Measurements from ENCODE around the gene TCF4. TPM values are rescaled to one million over a fixed set of nuclear protein-coding genes. Genes with fewer than 3 reads are reported as not detected.

The TCF4 gene
- total RNA-seq, 4 donors from 2014 or later, result 30.3 to 51.1 (median 40.1) TPM

DNA sequence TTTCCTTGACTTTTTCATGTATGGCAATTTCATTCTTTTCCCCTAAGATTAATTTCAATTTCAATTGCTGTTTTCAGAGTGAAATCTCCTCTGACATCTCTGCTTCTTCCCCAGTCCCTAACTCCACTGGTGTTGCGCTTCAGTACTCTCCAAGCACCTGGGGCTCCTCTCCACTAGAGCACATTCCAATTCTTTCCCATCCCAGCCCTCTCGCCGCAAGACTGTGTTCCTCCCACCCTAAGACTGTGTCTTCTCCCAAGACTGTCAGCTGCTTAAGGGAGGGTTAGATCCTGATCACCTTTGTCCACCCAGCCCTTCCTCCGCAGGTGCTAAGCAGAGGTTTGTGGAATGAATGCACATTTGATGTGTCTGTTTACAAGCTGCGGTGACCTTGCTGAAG is 373.0 kb downstream of the TCF4 start:
- TF ChIP-seq POLR2AphosphoS5 (IDR thresholded peaks at IDR 0.05) (no peak), EP300 (IDR thresholded peaks at IDR 0.05; ENCODE audit: low read depth) (no peak), POLR2A (IDR thresholded peaks at IDR 0.05) (no peak)
- TF ChIP-seq, protein P1, sequence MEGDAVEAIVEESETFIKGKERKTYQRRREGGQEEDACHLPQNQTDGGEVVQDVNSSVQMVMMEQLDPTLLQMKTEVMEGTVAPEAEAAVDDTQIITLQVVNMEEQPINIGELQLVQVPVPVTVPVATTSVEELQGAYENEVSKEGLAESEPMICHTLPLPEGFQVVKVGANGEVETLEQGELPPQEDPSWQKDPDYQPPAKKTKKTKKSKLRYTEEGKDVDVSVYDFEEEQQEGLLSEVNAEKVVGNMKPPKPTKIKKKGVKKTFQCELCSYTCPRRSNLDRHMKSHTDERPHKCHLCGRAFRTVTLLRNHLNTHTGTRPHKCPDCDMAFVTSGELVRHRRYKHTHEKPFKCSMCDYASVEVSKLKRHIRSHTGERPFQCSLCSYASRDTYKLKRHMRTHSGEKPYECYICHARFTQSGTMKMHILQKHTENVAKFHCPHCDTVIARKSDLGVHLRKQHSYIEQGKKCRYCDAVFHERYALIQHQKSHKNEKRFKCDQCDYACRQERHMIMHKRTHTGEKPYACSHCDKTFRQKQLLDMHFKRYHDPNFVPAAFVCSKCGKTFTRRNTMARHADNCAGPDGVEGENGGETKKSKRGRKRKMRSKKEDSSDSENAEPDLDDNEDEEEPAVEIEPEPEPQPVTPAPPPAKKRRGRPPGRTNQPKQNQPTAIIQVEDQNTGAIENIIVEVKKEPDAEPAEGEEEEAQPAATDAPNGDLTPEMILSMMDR (IDR thresholded peaks at IDR 0.05), result no peak
- DNase-seq, result no peak
- in situ Hi-C loops (cut with MboI; ENCODE audit: low pct_ligation_motif_present in 1 of 4, low pct_unique_long_range_greater_than_20kb in 1 of 4, low sequenced_read_pairs in 3 of 4) (loop anchor here in 1 of 4 donors (25.0 kb wide), 1 partner anchor 1372 kb away; no protein-coding TSS in a partner anchor), intact Hi-C loops (cut with DNase I; ENCODE audit: low total_unique reads) (no loop called here)
- H3K4me3 ChIP-seq, result no peak overlapping the region
- no peaks in the 10 kb centered on the region for H3K9me3 ChIP-seq
- no peaks in the 10 kb centered on the region for H3K27me3 ChIP-seq
- WGBS, 2 donors (ENCODE audit: low coverage in 1 of 2), result 77 to 84% methylated on average over 3 to 5 of the region's 5 CpGs
- no peak overlapping the region for H3K27ac ChIP-seq
- no peaks in the 10 kb centered on the region for H3K4me1 ChIP-seq
- H3K36me3 ChIP-seq, result no peaks in the 10 kb centered on the region

DNA sequence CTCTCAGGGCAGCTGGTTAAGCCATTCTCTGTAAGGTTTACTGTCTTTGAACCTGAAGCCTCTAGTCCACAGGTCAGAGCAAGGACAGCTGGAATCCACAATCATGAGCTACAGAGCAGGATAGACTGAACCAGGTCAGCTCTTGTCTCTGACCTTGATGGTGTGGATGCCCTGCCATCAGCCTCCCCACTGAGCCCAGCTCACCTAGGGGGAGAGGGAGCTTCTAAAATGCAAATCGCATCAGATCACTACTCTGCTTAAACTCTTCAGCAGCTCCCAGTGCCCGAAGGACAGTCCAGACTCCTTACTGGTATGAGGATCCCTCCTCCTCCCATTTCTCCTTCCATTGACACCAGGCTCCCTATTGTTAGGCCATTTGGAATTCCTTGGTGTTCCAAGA is 373.5 kb downstream of the TCF4 start:
- no peak overlapping the region for H3K27ac ChIP-seq
- DNase-seq, result no peak
- no peaks in the 10 kb centered on the region for H3K27me3 ChIP-seq
- H3K4me3 ChIP-seq, result no peak overlapping the region
- in situ Hi-C loops (cut with MboI; ENCODE audit: low pct_ligation_motif_present in 1 of 4, low pct_unique_long_range_greater_than_20kb in 1 of 4, low sequenced_read_pairs in 3 of 4), result loop anchor here in 1 of 4 donors (25.0 kb wide), 1 partner anchor 1373 kb away; no protein-coding TSS in a partner anchor
- 57% methylated on average over 2 of the region's 2 CpGs; no CpG with 5 or more reads in 1 of the 2 donors for WGBS, 2 donors (ENCODE audit: low coverage in 1 of 2)
- TF ChIP-seq EP300 (IDR thresholded peaks at IDR 0.05; ENCODE audit: low read depth) (no peak), POLR2A (IDR thresholded peaks at IDR 0.05) (no peak), POLR2AphosphoS5 (IDR thresholded peaks at IDR 0.05) (no peak)
- TF ChIP-seq, protein P1 (IDR thresholded peaks at IDR 0.05), result no peak
- H3K36me3 ChIP-seq, result no peaks in the 10 kb centered on the region
- H3K9me3 ChIP-seq, result no peaks in the 10 kb centered on the region
- no peaks in the 10 kb centered on the region for H3K4me1 ChIP-seq
- intact Hi-C loops (cut with DNase I; ENCODE audit: low total_unique reads), result no loop called here

DNA sequence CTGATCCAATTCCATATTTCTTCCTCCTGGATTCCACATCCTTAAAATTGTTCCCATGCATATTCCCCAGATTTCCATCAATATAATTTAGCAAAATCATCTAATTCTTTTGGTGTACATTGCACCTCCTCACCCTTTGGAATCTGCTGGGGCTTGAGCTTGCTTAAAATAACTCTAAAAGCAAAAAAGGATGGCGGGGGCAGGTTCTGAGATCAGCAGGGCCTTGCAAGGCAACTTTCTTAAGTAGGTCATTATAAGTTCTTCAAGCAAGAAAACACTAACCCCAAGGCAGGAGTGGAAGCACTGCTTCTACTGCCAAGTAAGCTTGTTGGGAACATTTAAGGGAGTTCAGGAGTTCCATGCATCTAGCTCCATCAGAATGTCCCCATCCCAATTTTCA is 374.4 kb downstream of the TCF4 start:
- no peak overlapping the region for H3K4me3 ChIP-seq
- no peaks in the 10 kb centered on the region for H3K36me3 ChIP-seq
- intact Hi-C loops (cut with DNase I; ENCODE audit: low total_unique reads), result no loop called here
- in situ Hi-C loops (cut with MboI; ENCODE audit: low pct_ligation_motif_present in 1 of 4, low pct_unique_long_range_greater_than_20kb in 1 of 4, low sequenced_read_pairs in 3 of 4), result loop anchor here in 1 of 4 donors (25.0 kb wide), 1 partner anchor 1374 kb away; no protein-coding TSS in a partner anchor
- 67 to 70% methylated on average over 1 of the region's 1 CpG for WGBS, 2 donors (ENCODE audit: low coverage in 1 of 2)
- no peaks in the 10 kb centered on the region for H3K9me3 ChIP-seq
- DNase-seq, result no peak
- H3K27ac ChIP-seq, result no peak overlapping the region
- no peaks in the 10 kb centered on the region for H3K4me1 ChIP-seq
- TF ChIP-seq POLR2A (IDR thresholded peaks at IDR 0.05) (no peak), POLR2AphosphoS5 (IDR thresholded peaks at IDR 0.05) (no peak), EP300 (IDR thresholded peaks at IDR 0.05; ENCODE audit: low read depth) (no peak)
- TF ChIP-seq, protein P1 (IDR thresholded peaks at IDR 0.05), result no peak
- no peaks in the 10 kb centered on the region for H3K27me3 ChIP-seq

DNA sequence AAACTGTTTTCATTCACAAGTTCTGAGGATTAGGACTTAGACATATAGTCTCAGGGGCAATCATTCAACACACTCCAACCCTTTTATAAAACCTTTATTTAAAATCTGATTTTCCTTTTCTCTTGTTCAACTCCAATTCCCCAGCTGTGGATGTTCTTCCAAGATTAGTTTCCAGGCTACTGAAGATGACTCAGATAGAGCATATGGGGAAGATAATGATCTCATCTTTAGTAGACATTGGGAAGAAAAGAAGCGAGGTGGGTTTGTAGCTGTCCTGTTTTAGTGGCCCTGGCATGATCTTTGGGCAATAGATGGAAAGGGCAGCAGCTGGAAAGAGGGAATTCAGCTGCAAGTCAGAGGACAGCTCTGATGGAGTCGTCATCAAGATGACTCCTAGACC is 381.1 kb downstream of the TCF4 start:
- no peaks in the 10 kb centered on the region for H3K36me3 ChIP-seq
- intact Hi-C loops (cut with DNase I; ENCODE audit: low total_unique reads), result no loop called here
- H3K27ac ChIP-seq, result no peak overlapping the region
- H3K27me3 ChIP-seq, result no peaks in the 10 kb centered on the region
- H3K4me3 ChIP-seq, result no peak overlapping the region
- no peak for DNase-seq
- TF ChIP-seq, protein P1 (IDR thresholded peaks at IDR 0.05), result no peak
- TF ChIP-seq POLR2A (IDR thresholded peaks at IDR 0.05), result no peak
- no peak for TF ChIP-seq EP300 (IDR thresholded peaks at IDR 0.05; ENCODE audit: low read depth)
- in situ Hi-C loops (cut with MboI; ENCODE audit: low pct_ligation_motif_present in 1 of 4, low pct_unique_long_range_greater_than_20kb in 1 of 4, low sequenced_read_pairs in 3 of 4), result loop anchor here in 1 of 4 donors (25.0 kb wide), 1 partner anchor 1380 kb away; no protein-coding TSS in a partner anchor
- 65 to 80% methylated on average over 2 of the region's 2 CpGs for WGBS, 2 donors (ENCODE audit: low coverage in 1 of 2)
- H3K9me3 ChIP-seq, result no peaks in the 10 kb centered on the region
- no peaks in the 10 kb centered on the region for H3K4me1 ChIP-seq
